Activated naive CD8-positive, alpha-beta T cell treated with anti-CD3 and anti-CD28 coated beads for 36 hours (primary cell): ENCODE measurements around the gene DLL1. TPM values are rescaled to one million over a fixed set of nuclear protein-coding genes. Genes with fewer than 3 reads are reported as not detected.

Experiments used
- DNase-seq: peaks from one replicate; pipeline ENCODE4 v3.0.0; 2021
- H3K27ac Mint-ChIP-seq: one replicate; pipeline ENCODE4 v1.8.0; 2022; ENCODE audit warnings: mild to moderate bottlenecking, moderate library complexity, mixed read lengths
- H3K27me3 Mint-ChIP-seq: one replicate; pipeline ENCODE4 v1.8.0; 2022; ENCODE audit warnings: mild to moderate bottlenecking, mixed read lengths
- H3K36me3 Mint-ChIP-seq: one replicate; pipeline ENCODE4 v1.8.0; 2021; ENCODE audit warnings: mild to moderate bottlenecking, mixed read lengths
- H3K4me1 Mint-ChIP-seq: one replicate; pipeline ENCODE4 v1.8.0; 2021; ENCODE audit warnings: mixed read lengths
- H3K4me3 Mint-ChIP-seq: one replicate; pipeline ENCODE4 v1.8.0; 2022; ENCODE audit warnings: mild to moderate bottlenecking, moderate library complexity, mixed read lengths
- H3K9me3 Mint-ChIP-seq: one replicate; pipeline ENCODE4 v1.8.0; 2022; ENCODE audit warnings: mixed read lengths
- total RNA-seq, 2 experiments: library from RNA; stranded (reverse); gene quantifications; one replicate each; pipeline ENCODE4 v1.2.3, GENCODE V29; 2021

DLL1 gene
- total RNA-seq, 2 experiments from 2014 or later: 4.0 to 4.3 TPM

DNA sequence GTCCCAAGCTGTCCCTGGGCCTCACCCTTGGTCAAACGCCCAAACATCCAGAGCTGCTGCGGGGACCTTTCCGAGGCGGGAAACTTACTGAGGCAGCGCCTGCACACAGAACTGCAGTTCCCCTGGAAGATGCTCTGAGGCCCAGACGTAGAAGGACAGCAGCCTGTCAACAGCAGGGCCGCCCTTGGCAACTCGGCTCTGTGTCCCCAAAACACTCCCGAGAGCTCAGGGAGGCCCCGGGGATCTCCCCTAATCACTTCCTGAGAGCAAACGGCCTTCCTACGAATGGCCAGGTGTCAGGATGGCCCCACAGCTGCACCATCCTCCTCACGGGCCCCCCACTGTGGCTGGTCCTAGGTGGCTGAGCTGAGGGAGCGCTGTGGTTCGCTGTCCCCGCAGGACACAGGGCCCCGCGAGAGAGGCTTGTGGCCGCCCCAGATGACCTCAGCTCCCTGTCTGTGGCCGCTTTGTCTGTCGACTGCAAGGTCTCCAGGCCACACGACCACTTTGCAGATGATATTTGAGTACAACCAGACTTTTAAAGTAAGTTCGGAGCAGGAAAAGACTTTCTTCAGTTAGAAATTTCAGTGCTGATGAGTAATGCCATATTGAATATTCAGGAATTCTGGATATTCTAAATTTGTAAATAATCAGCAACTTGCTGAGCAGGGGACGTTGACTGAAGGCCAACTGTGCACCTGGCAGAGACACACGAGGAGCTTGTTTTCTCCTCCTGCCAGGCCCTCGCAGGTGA lies 46.0 kb downstream of the DLL1 start:
- Mint-ChIP-seq H3K4me1 (no peaks in the 10 kb centered on the region), H3K9me3 (no peaks in the 10 kb centered on the region), H3K27ac (no peak overlapping the region), H3K4me3 (no peak overlapping the region), H3K27me3 (no peaks in the 10 kb centered on the region), H3K36me3 (no peaks in the 10 kb centered on the region)
- DNase-seq: no peak

DNA sequence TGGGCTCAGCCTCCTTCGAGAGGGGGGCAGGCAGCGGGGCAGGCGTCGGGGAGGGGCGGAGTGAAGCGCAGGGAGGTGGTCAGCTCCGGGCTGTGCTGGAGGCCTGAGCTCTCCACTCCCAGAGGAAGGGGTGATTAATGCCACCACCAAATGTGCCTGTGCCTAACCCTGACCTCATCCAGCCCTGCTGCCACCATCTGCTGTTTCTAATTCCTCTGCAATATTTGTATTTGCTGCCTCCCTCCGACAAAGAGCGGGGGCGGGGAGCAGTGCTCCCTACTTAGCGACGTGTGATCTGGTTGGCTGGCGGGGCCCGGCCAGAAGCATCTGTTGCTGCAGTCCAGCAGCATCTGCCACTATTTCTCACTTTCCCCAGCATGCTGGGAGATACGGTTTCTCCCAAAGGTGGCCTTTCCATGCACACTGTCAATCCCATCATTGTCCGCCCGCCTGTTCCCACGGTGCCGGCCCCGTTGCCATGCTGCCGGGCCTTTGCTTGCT lies 47.0 kb downstream of the DLL1 start:
- Mint-ChIP-seq H3K36me3 (no peaks in the 10 kb centered on the region), H3K4me1 (no peaks in the 10 kb centered on the region), H3K9me3 (no peaks in the 10 kb centered on the region), H3K4me3 (no peak overlapping the region), H3K27ac (no peak overlapping the region), H3K27me3 (no peaks in the 10 kb centered on the region)
- no peak for DNase-seq

DNA sequence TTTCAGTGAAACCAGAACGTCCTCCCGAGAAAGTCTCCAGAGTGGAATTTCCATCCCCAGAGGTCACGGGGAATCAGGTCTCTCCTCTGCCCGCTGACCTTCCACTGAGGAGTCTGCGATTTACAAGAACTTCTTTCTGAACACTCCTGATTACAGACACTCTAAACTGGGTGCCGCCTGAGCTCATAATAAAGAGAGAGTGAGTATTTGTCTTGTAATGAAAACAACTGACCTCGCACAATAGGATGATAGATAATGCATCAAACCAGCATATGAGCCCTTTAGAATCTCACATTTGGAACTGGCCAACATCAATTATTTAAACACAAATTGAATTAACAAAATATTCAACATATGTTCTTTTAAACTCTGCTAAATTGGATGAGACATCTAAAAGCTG lies 47.5 kb downstream of the DLL1 start:
- H3K4me3 Mint-ChIP-seq: no peak overlapping the region
- no peaks in the 10 kb centered on the region for H3K4me1 Mint-ChIP-seq
- no peaks in the 10 kb centered on the region for H3K36me3 Mint-ChIP-seq
- DNase-seq: no peak
- no peaks in the 10 kb centered on the region for H3K27me3 Mint-ChIP-seq
- H3K9me3 Mint-ChIP-seq: no peaks in the 10 kb centered on the region
- no peak overlapping the region for H3K27ac Mint-ChIP-seq

- Mint-ChIP-seq H3K4me3 (no peak overlapping the region), H3K36me3 (no peaks in the 10 kb centered on the region), H3K4me1 (no peaks in the 10 kb centered on the region), H3K27me3 (no peaks in the 10 kb centered on the region), H3K9me3 (no peaks in the 10 kb centered on the region), H3K27ac (no peak overlapping the region)
- no peak for DNase-seq
Measured at GRCh38 chr6:170238741-170239565, 51.9 kb downstream of the DLL1 start.

DNA sequence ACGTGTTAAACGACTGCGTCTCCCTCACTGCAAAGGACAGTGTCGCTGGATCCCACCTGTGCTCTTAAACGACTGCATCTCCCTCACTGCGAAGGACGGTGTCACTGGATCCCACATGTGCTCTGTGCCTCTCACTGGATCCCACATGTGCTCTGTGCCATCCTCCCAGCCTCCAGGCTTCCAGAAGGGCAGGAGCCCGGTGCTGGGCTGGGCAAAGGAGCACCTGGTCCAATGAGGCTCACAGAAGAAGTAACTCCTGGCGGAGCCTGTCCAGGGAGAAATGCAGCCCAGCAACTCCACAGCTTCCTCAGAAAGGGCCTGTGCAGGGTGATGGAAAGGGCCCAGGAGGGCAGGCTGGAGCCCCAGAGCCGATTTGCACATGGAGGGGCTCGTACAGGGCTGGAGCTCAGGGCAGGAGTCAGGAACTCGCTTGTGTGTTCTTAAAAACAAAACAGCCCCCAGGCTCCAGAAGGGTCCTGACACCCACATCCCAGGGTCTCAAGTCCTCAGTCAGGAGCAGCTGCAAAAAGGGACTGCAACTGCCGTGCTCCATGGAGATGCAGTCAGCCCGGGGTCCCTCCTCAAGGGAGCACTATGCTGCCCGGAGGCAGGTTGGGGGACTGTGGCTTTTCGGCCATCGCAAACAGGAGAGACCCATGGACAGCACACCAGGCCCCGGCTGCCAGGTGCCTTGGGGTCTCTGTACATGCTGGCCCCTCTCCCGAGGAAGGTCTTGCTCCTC lies 52.7 kb downstream of the DLL1 start:
- Mint-ChIP-seq H3K27ac (no peak overlapping the region), H3K36me3 (no peaks in the 10 kb centered on the region), H3K27me3 (no peaks in the 10 kb centered on the region), H3K4me3 (no peak overlapping the region), H3K4me1 (no peaks in the 10 kb centered on the region), H3K9me3 (no peaks in the 10 kb centered on the region)
- no peak for DNase-seq

DNA sequence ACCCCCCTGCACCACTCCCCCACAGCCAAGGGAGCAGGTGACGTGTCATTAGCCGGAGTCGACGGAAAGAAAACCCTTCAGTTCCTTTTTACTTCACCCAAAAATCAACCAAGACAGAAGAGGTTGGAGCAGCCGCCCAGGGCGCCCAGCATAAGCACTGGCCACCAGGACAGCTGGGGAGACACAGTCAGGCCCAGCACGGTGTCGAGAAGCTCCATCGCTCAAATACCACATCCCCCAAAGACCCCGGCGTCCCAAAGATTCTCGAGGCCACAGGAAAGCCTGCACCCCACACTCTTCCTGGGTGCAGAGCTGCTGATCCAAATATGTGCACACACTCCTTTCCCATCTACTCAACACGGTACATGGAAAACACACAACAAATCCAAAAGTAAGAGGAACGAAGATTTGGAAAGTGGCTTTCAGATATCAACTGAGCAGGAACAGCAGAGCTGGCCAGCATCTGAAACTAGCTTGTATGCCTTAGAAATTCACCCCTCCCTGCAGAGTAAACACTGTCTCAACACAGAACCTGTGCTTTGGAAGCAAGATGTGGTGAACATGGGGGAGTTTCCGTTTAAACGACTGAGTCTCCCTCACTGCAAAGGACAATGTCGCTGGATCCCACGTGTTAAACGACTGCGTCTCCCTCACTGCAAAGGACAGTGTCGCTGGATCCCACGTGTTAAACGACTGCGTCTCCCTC lies 54.6 kb downstream of the DLL1 start:
- Mint-ChIP-seq H3K36me3 (no peaks in the 10 kb centered on the region), H3K27me3 (no peaks in the 10 kb centered on the region), H3K4me1 (no peaks in the 10 kb centered on the region), H3K9me3 (no peaks in the 10 kb centered on the region), H3K27ac (no peak overlapping the region), H3K4me3 (no peak overlapping the region)
- DNase-seq: no peak

DNA sequence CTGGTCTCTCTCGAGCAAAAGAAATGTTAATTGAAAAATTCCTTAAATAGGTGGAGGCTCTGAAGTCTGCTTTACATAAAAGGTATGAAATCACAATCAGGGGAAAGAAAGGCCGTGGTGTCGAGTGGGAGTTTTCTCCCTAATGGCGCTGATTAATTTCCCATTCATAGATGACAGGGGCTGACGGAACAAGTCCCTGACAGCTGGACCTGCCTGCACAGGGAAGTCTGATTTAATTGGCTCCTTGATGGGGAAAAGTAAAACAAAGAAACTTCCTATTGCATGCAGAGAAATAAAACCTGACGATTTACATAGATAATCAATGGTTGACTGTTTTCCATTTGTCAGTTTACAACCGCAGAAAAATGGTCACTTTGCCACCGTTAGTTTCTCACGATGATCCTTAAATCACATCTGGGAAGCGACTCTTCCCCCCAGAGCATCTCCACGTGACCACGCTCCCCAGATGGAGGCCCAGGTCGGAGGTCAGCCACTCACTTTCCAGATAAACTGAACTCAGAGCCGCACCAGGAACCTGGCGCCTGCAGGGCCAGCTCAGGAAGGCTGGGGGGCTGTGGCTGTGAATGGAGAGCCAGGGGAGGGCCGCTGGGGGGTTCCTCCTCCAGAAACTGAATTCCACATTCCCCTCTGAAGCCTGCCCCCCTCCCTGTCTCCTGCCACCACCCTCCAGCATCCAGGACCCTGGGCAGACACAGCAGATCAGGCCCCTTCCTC lies 55.3 kb downstream of the DLL1 start:
- no peaks in the 10 kb centered on the region for H3K9me3 Mint-ChIP-seq
- no peak overlapping the region for H3K4me3 Mint-ChIP-seq
- no peak for DNase-seq
- H3K27ac Mint-ChIP-seq: no peak overlapping the region
- H3K36me3 Mint-ChIP-seq: no peaks in the 10 kb centered on the region
- H3K27me3 Mint-ChIP-seq: no peaks in the 10 kb centered on the region
- H3K4me1 Mint-ChIP-seq: no peaks in the 10 kb centered on the region

- no peaks in the 10 kb centered on the region for H3K36me3 Mint-ChIP-seq
- no peak overlapping the region for H3K27ac Mint-ChIP-seq
- no peaks in the 10 kb centered on the region for H3K9me3 Mint-ChIP-seq
- H3K4me1 Mint-ChIP-seq: no peaks in the 10 kb centered on the region
- no peaks in the 10 kb centered on the region for H3K27me3 Mint-ChIP-seq
- no peak for DNase-seq
- H3K4me3 Mint-ChIP-seq: no peak overlapping the region
Measured at GRCh38 chr6:170234419-170234818, 56.5 kb downstream of the DLL1 start.

DNA sequence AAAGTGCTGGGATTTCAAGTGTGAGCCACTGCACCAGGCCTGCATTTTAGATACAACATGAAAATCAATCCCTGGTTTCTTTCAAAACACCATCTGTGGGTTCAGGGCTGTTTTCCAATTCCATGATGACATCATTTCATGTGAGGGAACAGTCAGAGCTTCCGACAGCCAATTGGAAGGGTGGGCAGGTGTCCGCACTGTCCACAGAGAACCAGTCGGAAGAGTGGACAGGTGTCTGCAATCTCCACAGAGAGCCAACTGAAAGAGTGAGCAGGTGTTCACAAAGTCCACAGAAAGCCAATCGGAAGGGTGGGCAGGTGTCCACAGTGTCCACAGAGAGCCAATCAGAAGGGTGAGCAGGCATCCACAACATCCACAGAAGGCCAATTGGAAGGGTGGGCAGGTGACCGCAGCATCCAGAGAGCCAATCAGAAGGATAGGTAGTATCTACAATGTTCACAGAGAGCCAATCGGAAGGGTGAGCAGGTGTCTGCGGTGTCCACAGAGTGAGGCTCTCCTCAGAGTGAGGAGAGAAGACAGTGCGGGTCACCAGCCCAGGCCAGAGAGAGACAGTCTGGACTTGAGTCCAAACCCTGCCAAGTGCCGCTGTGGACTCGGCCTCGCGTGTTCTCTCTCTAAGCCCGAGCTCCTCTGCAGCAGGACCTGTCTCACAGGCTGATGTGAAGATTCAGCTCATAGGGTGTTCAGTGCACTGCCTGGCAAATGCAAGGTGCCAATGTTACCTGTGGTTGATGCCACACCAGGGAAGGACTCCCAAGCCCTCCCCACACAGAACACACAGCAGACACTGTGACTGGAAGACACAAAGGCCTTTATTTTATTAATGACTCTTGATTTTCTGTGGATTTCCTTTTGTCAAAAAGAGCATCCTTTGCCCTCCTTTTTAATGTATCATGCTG lies 57.3 kb downstream of the DLL1 start:
- Mint-ChIP-seq H3K36me3 (no peaks in the 10 kb centered on the region), H3K9me3 (no peaks in the 10 kb centered on the region), H3K4me3 (no peak overlapping the region), H3K27me3 (no peaks in the 10 kb centered on the region), H3K27ac (no peak overlapping the region), H3K4me1 (no peaks in the 10 kb centered on the region)
- no peak for DNase-seq

Other genes starting within 250 kb of the DLL1 start
- 10 to 100 TPM; 19.4 to 19.7 TPM for gene FAM120B, start 15.7 kb upstream of the DLL1 start, total RNA-seq